GM12878 (cell line): ENCODE measurements around the gene SSBP2. TPM values are rescaled to one million over a fixed set of nuclear protein-coding genes. Genes with fewer than 3 reads are reported as not detected.

Experiments
- ATAC-seq: fragments of 200-7000 bp; cut with Tn5 transposase; 3 replicates; pipeline ENCODE4 v1.9.1; 2020; ENCODE audit warnings: mild to moderate bottlenecking, moderate library complexity
- BruUV-seq: library from RNA; stranded (reverse); fragments of 400-500 nt; replicated peaks from 2 replicates; lab custom pipeline; 2021; lab: Mats Ljungman, UMichigan
- CTCF ChIA-PET: fragments of 300-600 bp; sonication (Branson Sonifier 250); formaldehyde crosslinking; extraction: SDS; loops from one replicate; lab custom pipeline; 2021; ENCODE audit warnings: inconsistent platforms; lab: Yijun Ruan, JAX
- POLR2A ChIA-PET: fragments of 350-600 bp; formaldehyde crosslinking; extraction: SDS; loops from one replicate; lab custom pipeline; 2021; ENCODE audit warnings: inconsistent platforms; lab: Charles Lee
- RAD21 ChIA-PET: fragments of 300-600 bp; sonication (Branson Sonifier 250); formaldehyde crosslinking; loops from one replicate; lab custom pipeline; 2023; ENCODE audit warnings: antibody characterized with exemption; ENCODE audit not compliant: unreplicated experiment; lab: Charles Lee
- SMC1A ChIA-PET: fragments of 300-600 bp; sonication (Branson Sonifier 250); formaldehyde crosslinking; loops from one replicate; lab custom pipeline; 2023; ENCODE audit not compliant: unreplicated experiment, uncharacterized antibody; lab: Charles Lee
- DNase-seq: peaks from one replicate; pipeline ENCODE4 v3.0.0-alpha.2; 2011; ENCODE audit warnings: low read depth, low spot score
- FAIRE-seq: peaks from 3 replicates; lab custom pipeline; 2011; peaks lifted over from hg19 to GRCh38; lab: Jason Lieb, UNC
- H2AFZ ChIP-seq: 2 replicates; pipeline ENCODE4 v1.6.0; 2011; ENCODE audit warnings: low read depth, low read length, control low read depth; ENCODE audit not compliant: control insufficient read depth
- H3K27ac ChIP-seq: 2 replicates; pipeline ENCODE4 v1.5.1; 2011; ENCODE audit warnings: control low read depth; ENCODE audit not compliant: control insufficient read depth, insufficient read depth
- H3K27me3 ChIP-seq, 2 experiments: replicated peaks in 1 of 2; 2 replicates each; pipeline versions ENCODE4 v1.6.0 to v1.6.1; 2011; ENCODE audit warnings: low read length in 1 of 2; ENCODE audit not compliant: control insufficient read depth in 2 of 2, insufficient read depth in 2 of 2
- H3K36me3 ChIP-seq, 2 experiments: 2 replicates each; pipeline ENCODE4 v1.5.1; 2011; ENCODE audit warnings: low read length in 1 of 2; ENCODE audit not compliant: control insufficient read depth in 2 of 2, insufficient read depth in 2 of 2
- H3K4me1 ChIP-seq: 2 replicates; pipeline ENCODE4 v1.6.1; 2011; ENCODE audit warnings: mild to moderate bottlenecking, low read length, moderate library complexity, mixed read lengths; ENCODE audit not compliant: control insufficient read depth, insufficient read depth
- H3K4me2 ChIP-seq: 2 replicates; pipeline ENCODE4 v1.6.0; 2011; ENCODE audit warnings: control low read depth; ENCODE audit not compliant: control insufficient read depth, insufficient read depth
- H3K4me3 ChIP-seq: fragments of 200-600 bp; sonication (generic); 2 replicates; pipeline ENCODE4 v1.5.1; 2016
- H3K79me2 ChIP-seq: 2 replicates; pipeline ENCODE4 v1.6.0; 2011; ENCODE audit warnings: low read length; ENCODE audit not compliant: control insufficient read depth, insufficient read depth
- H3K9ac ChIP-seq: 2 replicates; pipeline ENCODE4 v1.8.0; 2011; ENCODE audit warnings: low read length, control low read depth, mixed read lengths; ENCODE audit not compliant: control insufficient read depth, insufficient read depth
- H3K9me3 ChIP-seq: replicated peaks from 3 replicates; pipeline ENCODE4 v1.5.1; 2011; ENCODE audit warnings: mild to moderate bottlenecking, low read length; ENCODE audit not compliant: control insufficient read depth, insufficient read depth
- H4K20me1 ChIP-seq: 2 replicates; pipeline ENCODE4 v1.6.0; 2011; ENCODE audit not compliant: control insufficient read depth, insufficient read depth
- BHLHE40 ChIP-seq, 2 experiments: fragments of 450-650 bp in 1 of 2; IDR thresholded peaks; 2 replicates each; pipeline ENCODE4 v1.6.1; 2011 to 2017; ENCODE audit warnings: low read depth in 2 of 2, borderline replicate concordance in 1 of 2, improper control_type of control experiment in 1 of 2, low read length in 1 of 2, mild to moderate bottlenecking in 1 of 2
- BRCA1 ChIP-seq: IDR thresholded peaks from 2 replicates; pipeline ENCODE4 v1.6.1; 2011; ENCODE audit warnings: low read depth, low read length, improper control_type of control experiment
- EZH2 ChIP-seq: IDR thresholded peaks from 2 replicates; pipeline ENCODE4 v1.6.1; 2012; ENCODE audit warnings: low read depth, mild to moderate bottlenecking, control low read depth, inconsistent platforms, low read length, borderline replicate concordance; ENCODE audit not compliant: control insufficient read depth
- HDAC2 ChIP-seq: fragments of 200-600 bp; sonication (generic); IDR thresholded peaks from 2 replicates; pipeline ENCODE4 v1.6.1; 2017
- IRF5 ChIP-seq: fragments of 450-650 bp; IDR thresholded peaks from 2 replicates; pipeline ENCODE4 v1.6.1; 2017; ENCODE audit warnings: borderline replicate concordance
- MEF2A ChIP-seq: IDR thresholded peaks from 2 replicates; pipeline ENCODE4 v1.6.1; 2011; ENCODE audit warnings: low read depth, mild to moderate bottlenecking, low read length, moderate library complexity; ENCODE audit not compliant: insufficient read depth
- NBN ChIP-seq: fragments of 450-650 bp; IDR thresholded peaks from 2 replicates; pipeline ENCODE4 v1.6.1; 2016
- POLR2A ChIP-seq: IDR thresholded peaks from 2 replicates; pipeline ENCODE4 v1.6.1; 2011; ENCODE audit warnings: low read depth, mild to moderate bottlenecking, low read length
- USF1 ChIP-seq: IDR thresholded peaks from 2 replicates; pipeline ENCODE4 v1.6.1; 2011; ENCODE audit warnings: borderline replicate concordance, low read depth, mild to moderate bottlenecking, moderate library complexity, mixed read lengths, low read length; ENCODE audit not compliant: insufficient read depth; ENCODE audit errors: extremely low read length
- ZBED1 ChIP-seq: IDR thresholded peaks from 2 replicates; pipeline ENCODE4 v1.6.1; 2016; ENCODE audit warnings: borderline replicate concordance
- ZBTB4 ChIP-seq: fragments of 450-650 bp; formaldehyde crosslinking; IDR thresholded peaks from 2 replicates; pipeline ENCODE4 v1.4.0; 2022; ENCODE audit warnings: mild to moderate bottlenecking, moderate library complexity
- ZNF24 ChIP-seq: fragments of 450-650 bp; IDR thresholded peaks from 2 replicates; pipeline ENCODE4 v1.6.1; 2017; ENCODE audit warnings: antibody characterized with exemption, mild to moderate bottlenecking
- ZNF384 ChIP-seq: IDR thresholded peaks from 2 replicates; pipeline ENCODE4 v1.6.1; 2012; ENCODE audit warnings: low read depth, mild to moderate bottlenecking, low read length, improper control_type of control experiment, borderline replicate concordance
- WGBS: methylation state at CpG from one replicate; pipeline ENCODE4 v1.1.6; 2016; ENCODE audit warnings: low lambda C conversion rate; ENCODE audit not compliant: insufficient replicate concordance, insufficient coverage; ENCODE audit errors: missing lambda C conversion rate; 5-methylcytosine and 5-hydroxymethylcytosine counted together
- in situ Hi-C: fragments of 300-500 bp; cut with MboI; formaldehyde crosslinking; loops from 9 replicates; pipeline ENCODE4 v1.14.3; 2018; ENCODE audit warnings: mixed read lengths
- intact Hi-C: fragments of 100-400 bp; cut with micrococcal nuclease; formaldehyde crosslinking; loops from one replicate; pipeline ENCODE4 v1.14.2; 2022; ENCODE audit not compliant: unreplicated experiment
- polyA plus RNA-seq, 11 experiments: library from polyadenylated mRNA; depleted of rRNA in 4 of 11; unstranded in 6 of 11; stranded (reverse) in 5 of 11; fragments of >200 nt; fragmentation: Nextera tagmentation in 4 of 11; fragmentation: Illumina TruSeq in 1 of 11; extraction: Ambion mirVana in 4 of 11; extraction: Trizol in 1 of 11; gene quantifications; 1 replicate in 1 of 11; 2 replicates in 10 of 11; pipeline versions ENCODE4 v1.2.1 to v1.2.3, GENCODE V29; 2011 to 2016; ENCODE audit warnings: inconsistent platforms in 2 of 11, missing spikeins in 2 of 11, low read depth in 1 of 11
- total RNA-seq, 4 experiments: library from RNA; depleted of rRNA in 3 of 4; stranded (reverse); fragments of >200 nt in 3 of 4; fragmentation: Illumina TruSeq in 1 of 4; extraction: Trizol in 1 of 4; gene quantifications; 2 replicates each; pipeline versions ENCODE4 v1.2.1 to v1.2.3, GENCODE V29; 2013 to 2021
- TF ChIP-seq, protein P1 (sequence below): fragments of 450-650 bp; IDR thresholded peaks from 2 replicates; pipeline ENCODE4 v1.6.1; 2017; ENCODE audit warnings: mild to moderate bottlenecking, low read depth, inconsistent platforms; ENCODE audit not compliant: poor library complexity, severe bottlenecking
- TF ChIP-seq, protein P2 (sequence below): fragments of 450-650 bp; conservative IDR thresholded peaks from 2 replicates; pipeline ENCODE4 v1.6.1; 2017; ENCODE audit warnings: mild to moderate bottlenecking, moderate library complexity

Gene SSBP2
- total and polyA plus RNA-seq, 10 of the 15 experiments (the other 5 are each of a cell fraction or from before 2014, with no cell fraction given): 52.2 to 132 (median 110) TPM

- Histone ChIP-seq H2AFZ (no peak overlapping the region), H3K4me3 (no peak overlapping the region), H3K79me2 (no peaks in the 10 kb centered on the region), H3K36me3 (no peaks in the 10 kb centered on the region), H4K20me1 (no peaks in the 10 kb centered on the region), H3K9ac (no peak overlapping the region), H3K27me3 (no peaks in the 10 kb centered on the region), H3K4me2 (no peak overlapping the region), H3K27ac (no peak overlapping the region), H3K9me3 (no peaks in the 10 kb centered on the region), H3K4me1 (no peaks in the 10 kb centered on the region)
- in situ Hi-C loops (no loop called here), intact Hi-C loops (no loop called here)
- FAIRE-seq (no peak), DNase-seq (no peak), ATAC-seq (no peak)
- CTCF ChIA-PET: interaction anchor here (0.6 to 1.1 kb wide), 2 partner anchors 12 to 124 kb away, joined by 3 read pairs; no protein-coding TSS in a partner anchor
- SMC1A ChIA-PET: interaction anchor here (1.0 kb wide), 1 partner anchor 11 kb away, joined by 3 read pairs; no protein-coding TSS in a partner anchor
- 90% methylated on average over 8 of the region's 8 CpGs for WGBS
- POLR2A ChIA-PET: interaction anchor here (0.7 kb wide), 1 partner anchor 16 kb away, joined by 3 read pairs; the partner anchor contains the start of gene SSBP2
- RAD21 ChIA-PET: interaction anchor here (1.4 kb wide), 1 partner anchor 12 kb away, joined by 3 read pairs; no protein-coding TSS in a partner anchor
- no TSS peak for BruUV-seq
- TF ChIP-seq ZNF384 (no peak), NBN (no peak), EZH2 (no peak), BHLHE40 (IDR thresholded peaks at IDR 0.05; ENCODE audit: borderline replicate concordance in 1 of 2, low read depth in 2 of 2, low read length in 1 of 2) (no peak), IRF5 (no peak), HDAC2 (no peak), ZNF24 (no peak), ZBED1 (no peak), USF1 (no peak), ZBTB4 (CRISPR knock-in tag) (no peak), MEF2A (no peak), BRCA1 (no peak), POLR2A (no peak)
- TF ChIP-seq, protein P1, sequence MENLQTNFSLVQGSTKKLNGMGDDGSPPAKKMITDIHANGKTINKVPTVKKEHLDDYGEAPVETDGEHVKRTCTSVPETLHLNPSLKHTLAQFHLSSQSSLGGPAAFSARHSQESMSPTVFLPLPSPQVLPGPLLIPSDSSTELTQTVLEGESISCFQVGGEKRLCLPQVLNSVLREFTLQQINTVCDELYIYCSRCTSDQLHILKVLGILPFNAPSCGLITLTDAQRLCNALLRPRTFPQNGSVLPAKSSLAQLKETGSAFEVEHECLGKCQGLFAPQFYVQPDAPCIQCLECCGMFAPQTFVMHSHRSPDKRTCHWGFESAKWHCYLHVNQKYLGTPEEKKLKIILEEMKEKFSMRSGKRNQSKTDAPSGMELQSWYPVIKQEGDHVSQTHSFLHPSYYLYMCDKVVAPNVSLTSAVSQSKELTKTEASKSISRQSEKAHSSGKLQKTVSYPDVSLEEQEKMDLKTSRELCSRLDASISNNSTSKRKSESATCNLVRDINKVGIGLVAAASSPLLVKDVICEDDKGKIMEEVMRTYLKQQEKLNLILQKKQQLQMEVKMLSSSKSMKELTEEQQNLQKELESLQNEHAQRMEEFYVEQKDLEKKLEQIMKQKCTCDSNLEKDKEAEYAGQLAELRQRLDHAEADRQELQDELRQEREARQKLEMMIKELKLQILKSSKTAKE: no peak
- TF ChIP-seq, protein P2, sequence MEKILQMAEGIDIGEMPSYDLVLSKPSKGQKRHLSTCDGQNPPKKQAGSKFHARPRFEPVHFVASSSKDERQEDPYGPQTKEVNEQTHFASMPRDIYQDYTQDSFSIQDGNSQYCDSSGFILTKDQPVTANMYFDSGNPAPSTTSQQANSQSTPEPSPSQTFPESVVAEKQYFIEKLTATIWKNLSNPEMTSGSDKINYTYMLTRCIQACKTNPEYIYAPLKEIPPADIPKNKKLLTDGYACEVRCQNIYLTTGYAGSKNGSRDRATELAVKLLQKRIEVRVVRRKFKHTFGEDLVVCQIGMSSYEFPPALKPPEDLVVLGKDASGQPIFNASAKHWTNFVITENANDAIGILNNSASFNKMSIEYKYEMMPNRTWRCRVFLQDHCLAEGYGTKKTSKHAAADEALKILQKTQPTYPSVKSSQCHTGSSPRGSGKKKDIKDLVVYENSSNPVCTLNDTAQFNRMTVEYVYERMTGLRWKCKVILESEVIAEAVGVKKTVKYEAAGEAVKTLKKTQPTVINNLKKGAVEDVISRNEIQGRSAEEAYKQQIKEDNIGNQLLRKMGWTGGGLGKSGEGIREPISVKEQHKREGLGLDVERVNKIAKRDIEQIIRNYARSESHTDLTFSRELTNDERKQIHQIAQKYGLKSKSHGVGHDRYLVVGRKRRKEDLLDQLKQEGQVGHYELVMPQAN: no peak
These were observed 16.2 kb upstream of the SSBP2 start for GRCh38 chr5:81767097-81767496.
